Activated CD4-positive, alpha-beta T cell treated with anti-CD3 and anti-CD28 coated beads for 36 hours (primary cell): ENCODE data around the gene DNAH17. TPM values are rescaled to one million over a fixed set of nuclear protein-coding genes. Genes with fewer than 3 reads are reported as not detected.

Experiments
- ATAC-seq: fragments of 200-7000 bp; cut with Tn5 transposase; one replicate; pipeline ENCODE4 v1.10.0; 2021; ENCODE audit warnings: mild to moderate bottlenecking, moderate library complexity
- CTCF ChIA-PET: fragments of 350-600 bp; sonication (Branson Sonifier 250); formaldehyde crosslinking; loops from one replicate; lab custom pipeline; 2021; ENCODE audit warnings: antibody characterized with exemption; lab: Charles Lee
- POLR2A ChIA-PET: fragments of 350-600 bp; sonication (Branson Sonifier 250); formaldehyde crosslinking; loops from one replicate; lab custom pipeline; 2021; ENCODE audit warnings: antibody characterized with exemption, inconsistent platforms; lab: Charles Lee
- DNase-seq: peaks from one replicate; pipeline ENCODE4 v3.0.0-alpha.2; 2020
- H3K27ac Mint-ChIP-seq: one replicate; pipeline ENCODE4 v1.8.0; 2021; ENCODE audit warnings: mixed read lengths
- H3K27me3 Mint-ChIP-seq: one replicate; pipeline ENCODE4 v1.8.0; 2021; ENCODE audit warnings: mixed read lengths
- H3K36me3 Mint-ChIP-seq: one replicate; pipeline ENCODE4 v1.8.0; 2021; ENCODE audit warnings: low read depth, mixed read lengths
- H3K4me1 Mint-ChIP-seq: one replicate; pipeline ENCODE4 v1.8.0; 2021; ENCODE audit warnings: mixed read lengths
- H3K4me3 Mint-ChIP-seq: one replicate; pipeline ENCODE4 v1.8.0; 2021; ENCODE audit warnings: mild to moderate bottlenecking, moderate library complexity, mixed read lengths
- H3K9me3 Mint-ChIP-seq: one replicate; pipeline ENCODE4 v1.8.0; 2021; ENCODE audit warnings: low read depth, mixed read lengths
- intact Hi-C, 2 experiments: fragments of 100-400 bp; cut with DNase I in 1 of 2; cut with micrococcal nuclease in 1 of 2; formaldehyde crosslinking; loops; one replicate each; pipeline versions ENCODE4 v1.14.2 to v1.15.1; 2022 to 2024; cut with DNase I, micrococcal nuclease
- total RNA-seq, 2 experiments: library from RNA; stranded (reverse); gene quantifications; one replicate each; pipeline ENCODE4 v1.2.3, GENCODE V29; 2021

DNAH17 gene
- total RNA-seq, 2 experiments from 2014 or later = 0.12 to 0.14 TPM

GRCh38 chr17:78496311-78496710 is 80.9 kb downstream of the DNAH17 start:
- intact Hi-C loops = loop anchor here (2.0 to 10.0 kb wide), 4 partner anchors 111 to 478 kb away; partner anchors contain the start of gene LGALS3BP (in 1 of the 2)
- DNase-seq (no peak), ATAC-seq (no peak)
- POLR2A ChIA-PET = no interaction called here
- Mint-ChIP-seq H3K9me3 (no peaks in the 10 kb centered on the region), H3K27ac (no peak overlapping the region), H3K27me3 (no peaks in the 10 kb centered on the region), H3K36me3 (no peaks in the 10 kb centered on the region), H3K4me3 (no peak overlapping the region), H3K4me1 (no peaks in the 10 kb centered on the region)
- CTCF ChIA-PET = interaction anchor here (0.5 to 1.3 kb wide), 2 partner anchors 96 to 212 kb away, joined by 4 to 6 read pairs; no protein-coding TSS in a partner anchor

GRCh38 chr17:78495634-78496033 is 81.6 kb downstream of the DNAH17 start:
- CTCF ChIA-PET = interaction anchor here (1.2 to 1.4 kb wide), 2 partner anchors 170 to 214 kb away, joined by 4 to 5 read pairs; no protein-coding TSS in a partner anchor
- no peak overlapping the region for H3K4me3 Mint-ChIP-seq
- no peaks in the 10 kb centered on the region for H3K27me3 Mint-ChIP-seq
- H3K4me1 Mint-ChIP-seq = no peaks in the 10 kb centered on the region
- ATAC-seq (no peak), DNase-seq (no peak)
- no peaks in the 10 kb centered on the region for H3K36me3 Mint-ChIP-seq
- no peaks in the 10 kb centered on the region for H3K9me3 Mint-ChIP-seq
- POLR2A ChIA-PET = no interaction called here
- intact Hi-C loops = loop anchor here (2.0 to 10.0 kb wide), 4 partner anchors 112 to 479 kb away; partner anchors contain the start of gene LGALS3BP (in 1 of the 2)
- H3K27ac Mint-ChIP-seq = no peak overlapping the region

GRCh38 chr17:78494696-78495330 is 82.4 kb downstream of the DNAH17 start:
- POLR2A ChIA-PET = no interaction called here
- no peaks in the 10 kb centered on the region for H3K27me3 Mint-ChIP-seq

DNA sequence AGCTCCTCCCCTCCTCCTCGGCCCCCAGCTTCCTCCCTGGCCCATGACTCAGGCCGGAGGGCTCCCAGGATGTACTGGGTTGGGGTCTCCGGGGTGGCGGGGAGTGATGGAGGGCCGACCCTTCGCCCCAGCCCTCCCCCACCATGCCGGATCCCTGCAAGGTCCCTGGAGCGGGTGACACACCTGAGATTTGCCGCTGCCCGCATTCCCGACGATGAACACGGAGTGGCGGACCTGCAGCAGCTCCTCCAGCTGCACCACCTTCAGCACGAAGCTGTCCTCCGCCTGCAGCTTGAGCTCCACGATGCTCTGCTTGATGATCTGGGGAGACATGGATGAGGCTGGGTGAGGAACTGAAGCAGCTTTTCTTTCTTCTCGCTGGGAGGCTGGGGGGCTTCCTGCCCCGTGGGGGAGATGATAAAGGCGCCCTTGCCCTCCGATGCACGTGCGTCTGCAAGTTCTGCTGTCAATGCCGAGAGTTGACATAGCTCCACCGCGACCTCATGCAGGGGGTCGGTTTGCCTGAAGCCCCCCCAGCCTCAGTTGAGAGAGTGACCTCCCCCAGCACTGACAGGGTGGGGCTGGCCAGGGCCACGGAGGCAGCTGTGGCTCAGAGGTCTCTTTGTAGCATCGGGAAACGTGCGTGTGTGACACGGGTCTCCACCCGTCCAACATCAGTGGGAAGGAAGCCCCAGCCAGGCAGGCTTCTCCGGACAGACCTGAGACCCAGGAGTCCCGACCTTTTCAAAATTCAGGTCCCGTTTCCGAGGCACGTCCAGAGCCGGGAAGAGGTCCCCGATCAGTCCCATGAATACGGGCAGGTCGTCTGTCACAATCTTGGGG is 83.1 kb downstream of the DNAH17 start:
- Mint-ChIP-seq H3K27ac (no peak overlapping the region), H3K36me3 (no peaks in the 10 kb centered on the region), H3K27me3 (no peaks in the 10 kb centered on the region), H3K9me3 (no peaks in the 10 kb centered on the region), H3K4me3 (no peak overlapping the region), H3K4me1 (no peaks in the 10 kb centered on the region)
- intact Hi-C loops = loop anchor here in 1 of 2 experiments (10.0 kb wide), 1 partner anchor 481 kb away; the partner anchor contains the start of gene LGALS3BP
- DNase-seq (no peak), ATAC-seq (no peak)
- CTCF ChIA-PET = interaction anchor here (0.6 to 1.4 kb wide), 3 partner anchors 10 to 1148 kb away, joined by 3 to 5 read pairs (median 4); no protein-coding TSS in a partner anchor
- POLR2A ChIA-PET = no interaction called here

More at GRCh38 chr17:78494696-78495330, 82.4 kb downstream of the DNAH17 start:
- CTCF ChIA-PET = interaction anchor here (0.7 to 1.4 kb wide), 3 partner anchors 10 to 215 kb away, joined by 3 to 5 read pairs (median 4); no protein-coding TSS in a partner anchor
- no peak for ATAC-seq
- Mint-ChIP-seq H3K27ac (no peak overlapping the region), H3K36me3 (no peaks in the 10 kb centered on the region), H3K9me3 (no peaks in the 10 kb centered on the region), H3K4me1 (no peaks in the 10 kb centered on the region), H3K4me3 (no peak overlapping the region)
- no peak for DNase-seq
- intact Hi-C loops = loop anchor here (5.0 to 10.0 kb wide), 3 partner anchors 112 to 480 kb away; partner anchors contain the start of gene LGALS3BP (in 1 of the 2)

DNA sequence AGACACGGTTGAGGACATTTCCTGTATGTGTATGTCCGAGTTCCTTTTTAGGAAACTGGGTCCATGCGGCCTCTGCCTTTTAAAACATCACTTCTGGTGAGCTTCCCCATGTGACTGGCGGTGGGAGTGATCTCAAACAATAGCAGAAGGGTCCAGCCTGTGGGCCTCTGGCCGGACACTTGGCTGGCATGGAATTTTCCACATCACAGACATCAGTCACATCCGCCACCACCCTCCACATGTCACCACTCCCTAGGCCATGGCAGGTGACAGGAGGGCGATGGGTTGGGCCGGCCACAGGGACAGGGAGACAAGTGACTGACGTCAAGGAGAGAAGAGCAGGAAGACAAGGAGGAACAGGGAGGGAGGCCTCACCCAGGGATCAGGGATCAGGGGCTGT is 83.7 kb downstream of the DNAH17 start:
- intact Hi-C loops = loop anchor here in 1 of 2 experiments (10.0 kb wide), 1 partner anchor 481 kb away; the partner anchor contains the start of gene LGALS3BP
- no peaks in the 10 kb centered on the region for H3K27me3 Mint-ChIP-seq
- H3K27ac Mint-ChIP-seq = no peak overlapping the region
- H3K4me1 Mint-ChIP-seq = no peaks in the 10 kb centered on the region
- DNase-seq = no peak
- ATAC-seq = no peak
- CTCF ChIA-PET = interaction anchor here (0.6 kb wide), 1 partner anchor 1147 kb away, joined by 4 read pairs; no protein-coding TSS in a partner anchor
- H3K9me3 Mint-ChIP-seq = no peaks in the 10 kb centered on the region
- H3K36me3 Mint-ChIP-seq = no peaks in the 10 kb centered on the region
- POLR2A ChIA-PET = no interaction called here
- no peak overlapping the region for H3K4me3 Mint-ChIP-seq

DNA sequence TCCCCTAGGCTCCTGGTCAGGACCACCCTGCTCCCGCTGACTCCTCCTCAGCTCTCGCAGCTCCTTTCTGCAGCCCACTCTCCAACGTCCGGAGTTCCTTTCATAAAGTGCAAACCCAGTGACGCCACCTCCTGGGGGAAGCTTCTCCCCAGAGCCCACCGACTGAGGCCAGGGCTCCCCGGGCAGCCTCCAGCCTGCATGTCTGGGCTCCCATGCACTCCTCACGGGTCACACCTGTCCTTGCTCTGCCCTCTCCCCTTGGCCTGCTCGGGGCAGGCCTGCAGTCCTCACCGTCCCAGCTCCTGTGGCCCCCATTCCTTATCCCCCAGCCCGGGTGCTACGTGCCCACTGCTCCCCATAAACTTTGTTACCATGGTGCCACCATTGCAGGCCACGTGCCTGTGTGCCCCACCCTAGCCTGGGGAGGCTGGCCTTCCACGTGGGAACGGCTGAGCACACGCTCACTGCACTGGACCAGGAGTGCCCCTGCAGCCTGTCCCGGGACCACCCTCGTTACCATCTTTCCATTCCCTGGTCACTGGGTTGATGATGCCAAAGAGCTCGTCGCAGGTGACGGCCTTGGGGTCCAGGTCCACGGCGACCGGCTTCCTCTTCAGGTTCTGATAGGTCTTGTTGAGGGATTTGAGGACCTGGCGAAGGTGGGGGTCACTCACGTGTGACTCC is 84.9 kb downstream of the DNAH17 start:
- CTCF ChIA-PET = no interaction called here

GRCh38 chr17:78491236-78492115 is 85.7 kb downstream of the DNAH17 start:
- intact Hi-C loops = loop anchor here in 1 of 2 experiments (10.0 kb wide), 1 partner anchor 483 kb away; the partner anchor contains the start of gene LGALS3BP
- no peak for ATAC-seq
- DNase-seq = no peak
- POLR2A ChIA-PET = no interaction called here
- Mint-ChIP-seq H3K27ac (no peak overlapping the region), H3K36me3 (no peaks in the 10 kb centered on the region), H3K9me3 (no peaks in the 10 kb centered on the region), H3K4me3 (no peak overlapping the region), H3K4me1 (no peaks in the 10 kb centered on the region), H3K27me3 (no peaks in the 10 kb centered on the region)
- CTCF ChIA-PET = no interaction called here

More for the DNA sequence above, 84.9 kb downstream of the DNAH17 start:
- no peaks in the 10 kb centered on the region for H3K27me3 Mint-ChIP-seq
- H3K27ac Mint-ChIP-seq = no peak overlapping the region
- ATAC-seq (no peak), DNase-seq (no peak)
- POLR2A ChIA-PET = no interaction called here
- H3K36me3 Mint-ChIP-seq = no peaks in the 10 kb centered on the region
- no peaks in the 10 kb centered on the region for H3K9me3 Mint-ChIP-seq
- intact Hi-C loops = loop anchor here in 1 of 2 experiments (10.0 kb wide), 1 partner anchor 483 kb away; the partner anchor contains the start of gene LGALS3BP
- H3K4me3 Mint-ChIP-seq = no peak overlapping the region
- no peaks in the 10 kb centered on the region for H3K4me1 Mint-ChIP-seq

GRCh38 chr17:78490673-78491072 is 86.5 kb downstream of the DNAH17 start:
- DNase-seq (no peak), ATAC-seq (no peak)
- no peaks in the 10 kb centered on the region for H3K36me3 Mint-ChIP-seq
- ChIA-PET CTCF (no interaction called here), POLR2A (no interaction called here)
- no peaks in the 10 kb centered on the region for H3K4me1 Mint-ChIP-seq
- intact Hi-C loops = loop anchor here in 1 of 2 experiments (10.0 kb wide), 1 partner anchor 484 kb away; the partner anchor contains the start of gene LGALS3BP
- H3K9me3 Mint-ChIP-seq = no peaks in the 10 kb centered on the region
- H3K27me3 Mint-ChIP-seq = no peaks in the 10 kb centered on the region
- no peak overlapping the region for H3K27ac Mint-ChIP-seq
- no peak overlapping the region for H3K4me3 Mint-ChIP-seq

DNA sequence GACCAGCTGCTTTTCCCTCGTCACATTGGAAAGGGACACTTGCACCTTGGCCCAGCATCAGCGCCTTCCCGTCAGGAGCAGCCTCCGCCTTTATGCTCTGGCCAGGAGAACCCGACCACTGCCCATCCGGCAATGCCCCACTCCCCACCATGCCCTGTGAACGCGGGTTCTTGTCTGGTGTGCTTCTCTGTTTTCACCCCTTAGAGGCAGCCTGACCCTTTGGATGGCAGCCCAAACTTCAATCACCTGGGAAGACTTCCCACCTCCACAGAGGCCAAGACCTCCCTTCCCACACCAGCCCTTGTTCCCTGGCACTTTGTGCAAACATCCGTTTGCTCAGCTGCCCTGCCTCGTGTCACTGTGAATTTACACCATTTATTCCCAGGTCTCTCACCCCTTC is 87.0 kb downstream of the DNAH17 start:
- H3K36me3 Mint-ChIP-seq = no peaks in the 10 kb centered on the region
- ChIA-PET POLR2A (no interaction called here), CTCF (interaction anchor here (0.8 kb wide), 1 partner anchor 63 kb away, joined by 3 read pairs; no protein-coding TSS in a partner anchor)
- no peaks in the 10 kb centered on the region for H3K27me3 Mint-ChIP-seq
- H3K9me3 Mint-ChIP-seq = no peaks in the 10 kb centered on the region
- H3K27ac Mint-ChIP-seq = no peak overlapping the region
- DNase-seq (no peak), ATAC-seq (no peak)
- H3K4me1 Mint-ChIP-seq = peaks cover 1% of the 10 kb centered on the region
- intact Hi-C loops = loop anchor here in 1 of 2 experiments (10.0 kb wide), 1 partner anchor 485 kb away; the partner anchor contains the start of gene LGALS3BP
- H3K4me3 Mint-ChIP-seq = no peak overlapping the region
